ENCODE results near the gene UCKL1. TPM values are rescaled to one million over a fixed set of nuclear protein-coding genes. Genes with fewer than 3 reads are reported as not detected.

The UCKL1 gene
- total RNA-seq, 1 donor from 2014 or later, result 49.7 TPM

GRCh38 chr20:63970714-63971431 lies 14.7 kb upstream of the UCKL1 start:
- H3K4me1 Mint-ChIP-seq, result peaks cover 19% of the 10 kb centered on the region
- DNase-seq (no peak), ATAC-seq (ENCODE audit: low read depth) (no peak)
- H3K4me3 Mint-ChIP-seq, result peak overlapping the region; percentile 72
- TF ChIP-seq CTCF (IDR thresholded peaks at IDR 0.05), result no peak
- ChIA-PET CTCF (no interaction called here), POLR2A (interaction anchor here (0.6 kb wide), 1 partner anchor 1849 kb away, joined by 3 read pairs; no protein-coding TSS in a partner anchor)
- H3K36me3 Mint-ChIP-seq (ENCODE audit: low read depth), result peaks cover 12% of the 10 kb centered on the region
- intact Hi-C loops (cut with micrococcal nuclease), result loop anchor here (5.0 kb wide), 4 partner anchors 264 to 914 kb away; partner anchors contain the start of genes ARFRP1 and ZGPAT
- no peaks in the 10 kb centered on the region for H3K9me3 Mint-ChIP-seq
- no peaks in the 10 kb centered on the region for H3K27me3 Mint-ChIP-seq
- no peak overlapping the region for H3K27ac Mint-ChIP-seq

GRCh38 chr20:63969838-63970713 lies 13.9 kb upstream of the UCKL1 start, which contains the start of gene ZNF512B:
Gene ZNF512B, minus strand, starts transcription at chr20:63969930. Its CDS starts 1,980 bp downstream, at chr20:63967950.
- peak within 1 kb of the TSS; percentile 70 for H3K27ac Mint-ChIP-seq

GRCh38 chr20:63968928-63969760 lies 12.9 kb upstream of the UCKL1 start:
- peak; percentile 33 for DNase-seq

More at GRCh38 chr20:63969838-63970713, 13.9 kb upstream of the UCKL1 start, which contains the start of gene ZNF512B:
- intact Hi-C loops (cut with micrococcal nuclease), result loop anchor here (1.0 to 5.0 kb wide), 5 partner anchors 14 to 913 kb away; partner anchors contain the start of genes ARFRP1, UCKL1 and ZGPAT
- POLR2A ChIA-PET, result interaction anchor here (0.6 kb wide), 1 partner anchor 14 kb away, joined by 4 read pairs; the partner anchor contains the start of gene UCKL1
- no peak for TF ChIP-seq CTCF (IDR thresholded peaks at IDR 0.05)
- DNase-seq, result peak; percentile 41
- CTCF ChIA-PET, result no interaction called here
- Mint-ChIP-seq H3K4me1 (peaks cover 19% of the 10 kb centered on the region), H3K36me3 (ENCODE audit: low read depth) (peaks cover 12% of the 10 kb centered on the region), H3K9me3 (no peaks in the 10 kb centered on the region), H3K27me3 (no peaks in the 10 kb centered on the region), H3K4me3 (peak within 1 kb of the TSS; percentile 83)
- ATAC-seq (ENCODE audit: low read depth), result peak; percentile 68

More at GRCh38 chr20:63968928-63969760, 12.9 kb upstream of the UCKL1 start:
- ATAC-seq (ENCODE audit: low read depth), result peak; percentile 15
- H3K27ac Mint-ChIP-seq, result peak overlapping the region; percentile 70
- peaks cover 8% of the 10 kb centered on the region for H3K36me3 Mint-ChIP-seq (ENCODE audit: low read depth)
- POLR2A ChIA-PET, result interaction anchor here (0.7 to 1.0 kb wide), 2 partner anchors 12 to 13 kb away, joined by 4 read pairs; partner anchors contain the start of gene UCKL1
- CTCF ChIA-PET, result no interaction called here
- intact Hi-C loops (cut with micrococcal nuclease), result loop anchor here (1.0 kb wide), 1 partner anchor 13 kb away; the partner anchor contains the start of gene UCKL1
- H3K4me1 Mint-ChIP-seq, result peaks cover 19% of the 10 kb centered on the region
- no peaks in the 10 kb centered on the region for H3K9me3 Mint-ChIP-seq
- no peak for TF ChIP-seq CTCF (IDR thresholded peaks at IDR 0.05)
- H3K4me3 Mint-ChIP-seq, result peak overlapping the region; percentile 83
- no peaks in the 10 kb centered on the region for H3K27me3 Mint-ChIP-seq
